Activated CD8-positive, alpha-beta memory T cell treated with anti-CD3 and anti-CD28 coated beads, Interleukin-2, amount 50 U/mL, for 48 hours (primary cell): ENCODE data around the gene TMEM151A.
"Not testable (repeated sequence)": the region's sequence is repeated elsewhere in the genome, so short reads cannot be mapped to it uniquely, and the experiment has no call there.

Experiments used
- DNase-seq: peaks from one replicate; pipeline ENCODE4 v3.0.0-alpha.2; 2020

TMEM151A gene

DNA sequence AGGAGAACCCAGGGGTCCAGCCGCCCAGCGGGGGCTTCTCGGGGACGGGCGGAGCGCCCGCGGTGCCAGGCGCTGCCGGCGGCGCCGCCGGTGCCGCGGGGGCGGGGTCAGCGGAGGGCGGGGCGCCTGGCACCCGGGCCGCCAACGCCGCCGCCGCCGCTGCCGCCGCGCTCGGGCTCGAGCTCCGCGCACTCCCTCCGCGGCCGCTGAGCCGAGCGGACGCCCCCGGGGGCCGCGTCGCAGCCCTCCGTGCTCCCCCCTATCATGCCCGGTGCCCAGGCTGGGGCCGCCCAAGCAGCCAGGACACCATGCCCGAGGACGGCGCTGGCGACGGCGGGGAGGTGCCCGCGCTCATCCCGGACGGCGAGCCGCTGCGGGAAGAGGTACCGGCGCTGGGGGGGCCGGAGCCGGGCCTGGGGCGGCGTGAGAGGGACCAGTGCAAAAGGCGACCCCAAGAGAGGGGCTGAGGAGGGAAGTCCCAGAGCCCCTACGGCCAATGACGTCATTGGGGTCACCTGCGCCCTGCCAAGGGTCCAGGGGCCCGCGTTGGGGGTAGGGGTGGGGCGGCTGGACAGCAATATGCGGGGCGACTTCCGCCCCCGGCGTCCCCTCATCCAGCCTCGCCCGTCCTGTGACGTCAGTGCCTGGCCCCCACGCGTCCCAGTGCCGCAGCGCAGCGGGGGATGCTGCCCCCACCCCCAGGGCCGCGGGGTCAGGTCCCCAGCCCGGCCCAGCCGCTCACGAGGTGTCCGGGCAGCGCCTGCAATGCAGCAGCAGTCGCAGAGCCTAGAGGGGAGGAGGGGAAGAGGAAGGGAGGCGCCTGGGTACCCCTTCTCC, at the start of gene TMEM151A:
TSS of gene TMEM151A (plus strand) at position 189 of the 837 bp plus-strand sequence. CDS start at position 309, 120 bp downstream.
- no peak for DNase-seq

DNA sequence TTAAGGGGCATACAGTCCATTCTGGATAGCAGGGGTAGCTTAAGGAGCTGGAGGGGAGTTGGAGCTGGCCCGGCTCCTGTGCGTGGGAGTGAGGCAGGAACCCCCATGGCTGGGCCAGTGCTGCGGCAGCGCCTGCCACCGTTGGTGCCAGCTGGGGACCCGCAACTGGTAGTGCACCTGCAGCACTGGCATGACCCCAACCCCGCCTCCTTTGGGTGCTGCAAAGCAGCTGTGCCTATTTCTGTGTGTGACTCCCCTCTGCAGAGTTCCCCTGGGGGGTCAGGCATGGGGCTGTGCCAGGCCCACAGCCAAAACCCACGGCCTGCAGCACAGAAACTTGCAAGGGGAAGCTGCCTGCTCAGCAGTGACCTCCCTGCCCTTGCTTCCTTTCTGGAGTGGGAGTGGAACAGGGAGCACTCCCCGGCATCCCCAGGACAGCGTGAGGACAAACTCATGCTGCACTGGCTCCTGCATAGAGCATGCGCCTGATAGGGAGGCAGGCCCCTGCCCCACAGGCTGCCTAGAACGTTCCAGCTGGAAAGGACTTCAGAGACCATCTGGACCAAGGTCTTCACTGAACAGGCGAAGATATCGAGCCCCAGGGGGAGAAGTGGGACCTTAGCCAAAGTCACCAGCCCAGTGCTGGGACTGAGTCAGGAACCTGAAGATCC, 49.5 kb upstream of the TMEM151A start:
- DNase-seq = no peak

DNA sequence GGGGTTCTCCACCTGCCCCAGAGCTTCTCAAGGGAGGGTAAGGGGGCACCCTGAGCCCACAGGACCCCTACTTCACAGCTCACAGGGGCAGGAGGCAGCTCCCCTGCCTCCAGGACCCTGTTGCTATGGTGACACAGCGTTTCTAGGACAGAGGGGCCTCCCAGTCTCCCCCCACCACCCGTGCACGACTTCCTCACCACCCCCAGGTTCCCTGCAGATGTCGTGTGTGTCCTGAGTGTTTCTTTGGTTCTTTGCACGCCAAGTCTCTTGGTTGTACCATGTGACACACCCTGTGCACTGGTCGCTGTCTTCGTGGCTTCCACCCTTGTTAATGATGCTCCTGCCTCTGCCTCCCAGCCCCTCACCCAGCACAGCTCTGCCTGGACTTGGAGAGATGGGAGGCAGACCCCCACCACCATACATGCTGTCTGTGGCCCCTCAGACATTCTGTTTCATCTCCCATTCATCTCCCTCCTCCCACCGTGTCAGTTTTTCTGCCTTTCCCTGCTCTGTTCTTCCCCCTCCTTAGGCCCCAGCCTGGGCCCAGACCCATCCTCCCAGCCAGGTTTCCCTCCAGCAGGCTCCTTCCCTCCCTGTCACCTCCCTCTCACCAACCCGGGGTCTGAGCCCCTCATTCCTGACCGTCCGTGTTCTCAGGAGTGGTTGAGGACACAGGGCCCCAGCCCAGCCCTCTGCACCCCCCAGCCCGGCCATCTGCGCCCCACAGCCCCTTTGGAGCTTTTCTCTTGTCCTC, 47.7 kb upstream of the TMEM151A start:
- DNase-seq = no peak

DNA sequence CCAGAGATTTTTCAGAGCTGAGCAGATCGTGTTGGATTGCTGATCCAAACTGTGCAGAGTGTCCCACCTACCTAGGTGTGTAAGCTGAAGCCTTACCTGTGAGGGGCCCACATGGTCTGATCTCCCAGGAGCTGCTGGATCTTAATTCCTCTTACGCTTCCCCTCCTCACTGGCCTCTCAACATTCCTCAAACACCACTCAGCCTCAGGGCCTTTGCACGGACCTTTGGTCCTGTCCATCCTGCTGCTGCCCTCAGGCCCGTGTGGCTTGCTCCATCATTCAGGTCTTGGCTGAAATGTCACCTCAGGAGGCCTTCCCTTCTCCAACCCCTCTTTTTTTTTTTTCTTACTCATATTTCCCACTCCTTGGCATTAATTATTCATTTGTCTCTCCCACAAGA, 44.4 kb upstream of the TMEM151A start:
- no peak for DNase-seq

DNA sequence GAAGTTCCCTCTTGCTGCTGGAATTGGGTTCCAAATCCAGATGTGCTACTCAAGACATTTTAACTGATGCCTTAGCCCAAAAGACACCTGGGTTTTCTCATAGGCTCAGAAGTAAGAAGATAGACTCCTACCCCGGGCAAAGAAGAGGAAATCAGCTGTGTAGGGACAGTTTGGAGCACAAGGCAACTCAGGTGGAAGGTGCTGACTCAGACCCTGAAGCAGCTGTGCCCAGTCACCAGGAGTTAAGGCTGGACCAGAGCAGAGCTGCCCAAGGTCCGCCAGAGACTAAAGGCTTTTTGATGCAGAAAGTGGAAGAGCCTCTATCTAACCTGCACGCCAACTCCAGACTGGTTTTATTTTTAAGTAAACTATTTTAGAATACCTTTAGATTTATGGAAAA, 43.9 kb upstream of the TMEM151A start:
- DNase-seq = no peak

DNA sequence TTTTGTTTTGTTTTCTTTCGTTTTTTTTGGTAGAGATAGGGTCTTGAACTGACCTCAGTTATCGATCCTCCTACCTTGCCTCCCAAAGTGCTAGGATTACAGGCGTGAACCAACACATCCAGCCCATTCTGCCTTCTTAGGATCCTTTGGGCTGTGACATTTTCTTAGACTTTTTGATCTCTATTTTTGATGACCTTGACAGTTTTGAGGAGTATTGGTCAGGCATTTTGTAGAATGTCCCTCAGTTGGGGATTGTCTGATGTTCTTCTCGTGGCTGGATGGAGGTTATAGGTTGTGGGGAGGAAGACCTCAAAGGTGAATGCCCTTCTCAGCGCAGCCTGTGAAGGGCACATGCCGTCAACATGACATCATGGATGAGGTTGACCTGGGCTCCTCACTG, 42.8 kb upstream of the TMEM151A start:
- no peak for DNase-seq

DNA sequence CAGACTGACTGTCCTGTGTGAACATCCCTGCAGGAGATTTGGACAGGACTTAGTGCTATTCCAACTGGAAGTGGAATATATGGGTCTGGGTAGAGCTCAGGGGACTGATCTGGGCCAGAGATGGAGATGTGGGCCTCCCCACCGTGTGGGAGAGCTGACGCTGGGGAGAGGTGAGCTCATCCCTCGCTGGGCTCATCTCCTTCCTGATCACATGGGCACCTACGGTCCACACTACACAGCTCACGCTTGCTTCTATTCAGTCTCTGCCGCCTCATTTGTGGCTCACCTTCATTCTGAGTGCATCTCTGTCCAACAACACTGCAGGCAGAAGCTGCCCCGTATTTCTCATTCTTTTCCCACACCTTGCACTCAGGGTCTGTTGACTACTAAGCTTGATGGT, 39.9 kb upstream of the TMEM151A start:
- no peak for DNase-seq

DNA sequence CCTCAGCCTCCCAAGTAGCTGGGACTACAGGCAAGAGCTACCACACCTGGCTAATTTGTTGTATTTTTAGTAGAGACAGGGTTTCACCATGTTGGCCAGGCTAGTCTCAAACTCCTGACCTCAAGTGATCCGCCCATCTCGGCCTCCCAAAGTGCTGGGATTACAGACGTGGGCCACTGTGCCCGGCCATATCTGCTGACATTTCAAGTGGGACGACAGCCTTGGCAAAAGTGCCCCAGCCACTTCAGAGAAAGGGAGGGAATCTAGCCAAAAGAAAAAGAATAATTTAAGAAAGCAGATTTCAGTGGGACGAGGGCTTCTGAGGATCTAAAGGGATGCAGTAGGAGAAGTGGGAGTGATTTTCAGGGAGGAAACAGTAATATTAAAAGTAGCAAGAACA, 38.6 kb upstream of the TMEM151A start:
- DNase-seq = not testable (repeated sequence)

DNA sequence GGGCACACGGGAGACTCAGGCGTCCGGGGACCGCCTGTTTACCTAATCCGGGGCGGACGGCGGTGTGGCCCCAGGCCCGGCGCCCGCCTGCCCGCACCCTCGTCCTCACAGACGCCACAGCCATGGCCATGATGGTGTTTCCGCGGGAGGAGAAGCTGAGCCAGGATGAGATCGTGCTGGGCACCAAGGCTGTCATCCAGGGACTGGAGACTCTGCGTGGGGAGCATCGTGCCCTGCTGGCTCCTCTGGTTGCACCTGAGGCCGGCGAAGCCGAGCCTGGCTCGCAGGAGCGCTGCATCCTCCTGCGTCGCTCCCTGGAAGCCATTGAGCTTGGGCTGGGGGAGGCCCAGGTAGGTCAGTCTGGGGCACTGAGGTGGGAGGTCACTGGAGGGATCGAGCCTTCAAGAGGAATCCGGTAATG, 33.2 kb upstream of the TMEM151A start:
- DNase-seq = no peak

DNA sequence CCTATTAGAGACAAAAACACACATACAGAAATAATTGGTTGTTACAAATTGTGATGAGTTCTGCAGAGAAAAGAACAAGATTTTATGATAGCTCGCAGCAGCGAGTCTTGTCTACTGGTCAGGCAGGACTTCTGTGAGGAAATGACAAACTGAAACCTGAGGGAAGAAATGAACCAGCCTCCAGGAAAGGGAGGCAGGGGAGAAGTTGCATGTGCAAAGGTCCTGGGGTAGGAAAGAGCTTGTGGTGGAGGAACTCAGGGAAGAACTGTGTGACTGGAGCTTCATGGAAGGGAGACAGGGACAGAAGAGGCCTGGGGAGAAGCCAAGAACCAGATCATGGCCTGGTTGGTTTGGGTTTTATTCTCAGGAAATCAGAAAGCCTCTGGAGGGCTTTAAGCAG, 32.5 kb upstream of the TMEM151A start:
- no peak for DNase-seq

DNA sequence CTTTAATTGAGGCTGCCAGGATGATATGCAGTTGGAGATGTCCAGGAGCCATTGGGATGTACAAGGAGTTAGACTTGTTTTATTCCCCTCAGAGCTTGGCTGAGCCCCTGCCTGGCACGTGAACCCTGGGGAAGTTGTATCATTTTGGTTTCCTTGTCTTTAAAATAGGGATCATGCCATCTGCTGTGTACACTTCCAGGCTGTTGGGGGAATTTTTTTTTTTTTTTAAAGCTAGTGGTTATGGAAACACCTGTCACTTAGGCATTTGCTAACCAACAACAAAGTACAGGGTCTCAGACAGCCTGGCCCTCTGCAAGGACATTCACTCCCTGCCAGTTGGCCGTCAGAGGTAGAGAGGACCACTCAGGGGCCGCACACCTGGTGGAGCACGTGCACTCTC, 31.7 kb upstream of the TMEM151A start:
- DNase-seq = no peak

DNA sequence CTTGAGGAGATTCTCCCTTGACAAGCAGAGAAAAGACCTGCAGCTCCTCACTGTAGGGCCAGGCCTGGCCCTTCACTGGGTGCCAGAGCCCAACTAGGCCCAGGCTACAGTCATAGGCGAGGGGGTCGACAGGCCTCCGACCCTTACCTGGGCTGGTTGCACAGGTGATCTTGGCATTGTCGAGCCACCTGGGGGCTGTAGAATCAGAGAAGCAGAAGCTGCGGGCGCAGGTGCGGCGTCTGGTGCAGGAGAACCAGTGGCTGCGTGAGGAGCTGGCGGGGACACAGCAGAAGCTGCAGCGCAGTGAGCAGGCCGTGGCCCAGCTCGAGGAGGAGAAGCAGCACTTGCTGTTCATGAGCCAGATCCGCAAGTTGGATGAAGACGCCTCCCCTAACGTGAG, 30.1 kb upstream of the TMEM151A start:
- no peak for DNase-seq

DNA sequence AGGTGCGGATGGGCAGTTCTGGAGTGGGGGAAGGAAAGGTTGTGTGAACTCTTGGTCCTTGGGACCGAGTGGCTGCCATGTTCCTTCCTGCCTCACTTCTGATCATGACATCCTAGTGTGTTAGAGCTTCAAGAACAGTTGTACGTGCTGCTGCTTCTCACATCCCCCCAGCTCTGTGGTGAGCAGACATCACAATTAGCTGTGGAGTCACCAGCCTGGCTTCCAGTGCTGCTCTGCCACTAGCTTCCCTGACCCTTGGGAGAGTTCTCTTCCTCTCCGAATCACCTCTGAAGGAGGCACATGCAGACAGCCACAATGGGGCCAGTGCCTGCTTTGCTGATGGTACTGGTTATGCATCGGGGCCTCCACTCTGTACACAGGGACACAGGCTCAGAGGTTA, 29.5 kb upstream of the TMEM151A start:
- no peak for DNase-seq

DNA sequence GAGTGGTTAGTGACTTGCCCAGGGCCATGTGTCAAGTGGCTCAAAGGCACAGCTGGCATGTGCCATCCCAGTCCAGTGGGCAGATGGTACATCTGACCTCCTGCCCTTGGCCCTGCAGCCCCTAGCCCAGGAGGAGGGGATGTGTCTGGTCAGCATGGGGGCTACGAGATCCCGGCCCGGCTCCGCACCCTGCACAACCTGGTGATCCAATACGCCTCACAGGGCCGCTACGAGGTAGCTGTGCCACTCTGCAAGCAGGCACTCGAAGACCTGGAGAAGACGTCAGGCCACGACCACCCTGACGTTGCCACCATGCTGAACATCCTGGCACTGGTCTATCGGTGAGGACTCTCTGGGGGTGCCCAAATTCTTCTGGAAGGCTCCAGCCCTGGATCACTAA, 29.0 kb upstream of the TMEM151A start:
- no peak for DNase-seq

DNA sequence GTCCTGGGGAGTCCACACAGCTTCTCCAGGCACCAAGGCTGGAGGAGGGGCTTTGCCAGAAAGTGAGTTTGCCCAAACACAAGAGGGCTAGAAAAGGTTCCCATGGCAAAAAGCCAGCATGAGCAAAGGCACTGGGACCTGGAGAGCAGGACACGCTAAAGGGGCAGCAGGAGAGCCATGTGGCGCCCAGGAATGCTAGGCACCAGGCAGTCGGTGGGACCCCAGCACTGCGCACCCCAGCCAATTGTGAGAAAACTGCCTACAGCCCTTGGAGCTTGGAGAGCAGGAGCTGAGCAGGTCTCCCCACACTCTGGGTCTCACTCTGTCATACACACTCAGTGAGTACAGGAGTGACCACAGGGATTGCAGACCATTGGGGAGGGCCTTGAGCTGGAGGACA, 28.5 kb upstream of the TMEM151A start:
- no peak for DNase-seq

DNA sequence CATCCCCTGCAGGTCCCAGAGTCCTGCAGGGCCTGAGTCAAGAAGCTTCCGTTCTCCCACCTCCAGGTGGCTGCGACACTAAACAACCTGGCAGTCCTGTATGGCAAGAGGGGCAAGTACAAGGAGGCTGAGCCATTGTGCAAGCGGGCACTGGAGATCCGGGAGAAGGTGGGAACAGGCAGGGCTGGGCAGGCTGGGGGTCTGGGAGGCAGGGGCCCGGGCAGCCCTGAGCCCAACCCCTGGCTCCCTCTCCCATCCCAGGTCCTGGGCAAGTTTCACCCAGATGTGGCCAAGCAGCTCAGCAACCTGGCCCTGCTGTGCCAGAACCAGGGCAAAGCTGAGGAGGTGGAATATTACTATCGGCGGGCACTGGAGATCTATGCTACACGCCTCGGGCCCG, 27.9 kb upstream of the TMEM151A start:
- no peak for DNase-seq

DNA sequence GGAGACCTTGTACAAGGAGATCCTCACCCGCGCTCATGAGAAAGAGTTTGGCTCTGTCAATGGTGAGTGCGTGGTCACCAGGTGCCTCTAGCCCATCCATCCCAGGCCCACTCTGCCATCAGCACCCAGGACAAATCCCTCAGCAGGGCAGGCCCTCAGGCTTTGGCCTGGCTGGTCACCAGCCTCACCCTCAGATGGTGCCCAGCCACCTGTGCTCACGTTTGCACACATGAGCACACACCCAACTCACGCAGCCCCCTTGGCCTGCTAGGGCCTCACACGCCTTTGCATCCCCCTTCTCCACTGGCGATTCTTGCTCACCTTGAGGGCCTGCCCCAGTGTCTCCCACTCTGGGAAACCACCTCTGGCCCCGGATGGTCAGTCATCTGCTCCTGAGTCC, 27.3 kb upstream of the TMEM151A start:
- DNase-seq = no peak

DNA sequence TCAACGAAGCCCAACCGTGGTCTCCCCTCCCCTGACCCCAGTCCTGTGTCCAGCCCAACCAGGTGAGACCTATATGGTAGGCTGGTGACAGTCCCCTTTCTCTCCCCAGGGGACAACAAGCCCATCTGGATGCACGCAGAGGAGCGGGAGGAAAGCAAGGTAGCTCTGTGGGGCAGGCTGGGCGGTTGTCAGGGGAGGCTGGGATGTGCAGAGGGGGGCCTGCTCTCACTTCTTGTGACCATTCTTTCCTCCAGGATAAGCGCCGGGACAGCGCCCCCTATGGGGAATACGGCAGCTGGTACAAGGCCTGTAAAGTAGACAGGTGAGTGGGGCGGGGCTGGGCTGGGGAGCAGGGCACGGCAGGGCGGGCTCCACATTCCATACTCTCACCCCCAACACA, 26.8 kb upstream of the TMEM151A start:
- peak; percentile 80 for DNase-seq

DNA sequence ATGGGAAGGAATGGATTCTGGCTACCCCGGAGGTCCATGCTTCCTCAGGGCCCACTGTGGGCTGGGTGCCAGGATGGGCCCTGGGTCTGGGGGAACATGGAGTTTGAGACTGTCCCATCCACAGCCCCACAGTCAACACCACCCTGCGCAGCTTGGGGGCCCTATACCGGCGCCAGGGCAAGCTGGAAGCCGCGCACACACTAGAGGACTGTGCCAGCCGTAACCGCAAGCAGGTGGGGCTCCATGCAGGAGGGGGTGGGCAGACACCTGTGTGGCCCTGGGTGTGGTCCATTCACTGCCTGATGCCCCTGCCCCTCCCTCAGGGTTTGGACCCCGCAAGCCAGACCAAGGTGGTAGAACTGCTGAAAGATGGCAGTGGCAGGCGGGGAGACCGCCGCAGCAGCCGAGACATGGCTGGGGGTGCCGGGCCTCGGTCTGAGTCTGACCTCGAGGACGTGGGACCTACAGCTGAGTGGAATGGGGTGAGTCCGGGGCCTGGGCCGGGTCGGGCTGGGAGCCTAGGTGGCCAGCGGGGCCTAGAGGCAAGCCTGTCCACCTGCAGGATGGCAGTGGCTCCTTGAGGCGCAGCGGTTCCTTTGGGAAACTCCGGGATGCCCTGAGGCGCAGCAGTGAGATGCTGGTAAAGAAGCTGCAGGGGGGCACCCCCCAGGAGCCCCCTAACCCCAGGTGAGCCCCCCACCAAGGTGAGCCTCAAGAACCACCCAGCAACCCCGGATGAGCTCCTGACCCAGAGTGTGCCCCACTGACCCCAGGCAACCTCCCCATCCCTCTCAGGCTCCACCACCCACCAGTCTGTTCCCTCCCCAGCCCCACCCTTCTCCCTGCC, 25.9 kb upstream of the TMEM151A start:
- DNase-seq = no peak

DNA sequence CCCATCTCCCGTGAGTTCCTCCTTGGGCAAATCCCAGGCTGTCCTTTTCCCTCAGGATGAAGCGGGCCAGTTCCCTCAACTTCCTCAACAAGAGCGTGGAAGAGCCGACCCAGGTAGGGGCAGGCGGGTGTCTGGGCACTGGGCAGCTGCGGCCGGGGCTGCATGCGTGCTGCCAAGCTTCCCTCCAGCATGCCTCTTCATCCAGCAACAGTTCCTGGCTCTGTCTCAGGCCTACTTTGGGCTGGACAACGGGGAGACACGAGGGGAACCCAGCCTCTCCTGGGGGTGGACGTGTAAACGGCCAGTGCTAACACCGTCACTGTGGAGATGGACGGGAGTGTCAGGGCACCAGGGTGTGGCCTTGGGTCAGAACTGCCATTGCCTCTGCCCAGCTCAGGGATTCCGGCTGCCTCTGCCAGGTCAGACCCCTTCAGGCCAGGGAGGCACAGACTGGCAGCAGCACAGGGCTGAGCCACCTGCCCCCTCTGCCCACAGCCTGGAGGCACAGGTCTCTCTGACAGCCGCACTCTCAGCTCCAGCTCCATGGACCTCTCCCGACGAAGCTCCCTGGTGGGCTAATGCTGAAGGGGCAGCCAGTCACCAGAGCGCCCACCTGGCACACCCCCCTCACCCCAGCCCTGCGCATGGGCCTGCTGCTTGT, 25.2 kb upstream of the TMEM151A start:
- no peak for DNase-seq

DNA sequence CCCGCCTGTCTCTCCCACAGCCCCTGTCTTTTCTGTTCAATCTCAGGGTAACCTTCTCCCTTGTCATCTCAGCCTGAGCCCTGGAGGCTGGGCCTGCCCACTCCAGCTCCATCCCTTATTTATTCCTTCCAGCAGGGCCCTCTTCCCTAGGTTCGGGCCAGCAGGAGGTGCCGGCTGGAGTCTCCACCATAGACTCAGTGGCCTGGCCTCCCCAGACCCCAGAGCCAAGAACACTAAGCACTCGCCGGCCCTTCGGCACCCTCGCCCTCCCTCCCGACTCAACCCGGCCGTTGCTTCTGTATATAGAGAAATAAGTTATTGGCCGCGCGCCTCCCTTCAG, 24.7 kb upstream of the TMEM151A start:
- DNase-seq = no peak
